Smooth muscle cell (in vitro differentiated cells): ENCODE measurements around the gene DMD. TPM values are rescaled to one million over a fixed set of nuclear protein-coding genes. Genes with fewer than 3 reads are reported as not detected.

Experiments
- DNase-seq: peaks from one replicate; lab custom pipeline; 2025; ENCODE audit not compliant: unreplicated experiment; lab: John Stamatoyannopoulos, UW
- H2AFZ ChIP-seq: fragments of 200-600 bp; sonication (generic); 2 replicates; pipeline ENCODE4 v1.6.0; 2016; ENCODE audit warnings: antibody characterized with exemption, low read depth, mild to moderate bottlenecking
- H3F3A ChIP-seq: fragments of 200-600 bp; sonication (generic); 2 replicates; pipeline ENCODE4 v1.6.0; 2017; ENCODE audit warnings: antibody characterized with exemption, low read depth
- H3K27ac ChIP-seq: fragments of 200-600 bp; sonication (generic); 2 replicates; pipeline ENCODE4 v1.5.1; 2016; ENCODE audit warnings: low read depth, mild to moderate bottlenecking
- H3K27me3 ChIP-seq: fragments of 200-600 bp; sonication (generic); 2 replicates; pipeline ENCODE4 v1.6.1; 2016; ENCODE audit warnings: low read depth, mild to moderate bottlenecking
- H3K36me3 ChIP-seq: fragments of 200-600 bp; sonication (generic); 2 replicates; pipeline ENCODE4 v1.5.1; 2016; ENCODE audit warnings: low read depth
- H3K4me1 ChIP-seq: fragments of 200-600 bp; sonication (generic); 2 replicates; pipeline ENCODE4 v1.5.1; 2016; ENCODE audit warnings: low read depth
- H3K4me2 ChIP-seq: fragments of 200-600 bp; sonication (generic); 2 replicates; pipeline ENCODE4 v1.6.0; 2016; ENCODE audit warnings: mild to moderate bottlenecking
- H3K4me3 ChIP-seq: fragments of 200-600 bp; sonication (generic); 2 replicates; pipeline ENCODE4 v1.5.1; 2016; ENCODE audit warnings: mild to moderate bottlenecking
- H3K79me2 ChIP-seq: fragments of 200-600 bp; sonication (generic); 2 replicates; pipeline ENCODE4 v1.6.0; 2016; ENCODE audit warnings: low read depth, mild to moderate bottlenecking
- H3K9ac ChIP-seq: fragments of 200-600 bp; sonication (generic); 2 replicates; pipeline ENCODE4 v1.6.0; 2016; ENCODE audit warnings: low read depth
- H3K9me3 ChIP-seq: fragments of 200-600 bp; sonication (generic); replicated peaks from 2 replicates; pipeline ENCODE4 v1.5.1; 2016; ENCODE audit warnings: low read depth
- H4K20me1 ChIP-seq: fragments of 200-600 bp; sonication (generic); 2 replicates; pipeline ENCODE4 v1.6.0; 2016; ENCODE audit warnings: low read depth
- WGBS: methylation state at CpG from one replicate; pipeline ENCODE4 v1.1.7; 2016; ENCODE audit warnings: low lambda C conversion rate; 5-methylcytosine and 5-hydroxymethylcytosine counted together
- polyA plus RNA-seq: library from polyadenylated mRNA; unstranded; fragments of >200 nt; fragmentation: Nextera tagmentation; extraction: Ambion mirVana; gene quantifications from 2 replicates; pipeline ENCODE4 v1.2.1, GENCODE V29; 2016
- total RNA-seq: library from RNA; depleted of rRNA; stranded (reverse); fragments of >200 nt; gene quantifications from 2 replicates; pipeline ENCODE4 v1.2.3, GENCODE V29; 2014
- TF ChIP-seq, protein P1 (sequence below): fragments of 200-600 bp; sonication (generic); IDR thresholded peaks from 2 replicates; pipeline ENCODE4 v1.5.1; 2017; ENCODE audit warnings: borderline replicate concordance, mild to moderate bottlenecking, antibody characterized with exemption; ENCODE audit not compliant: insufficient read depth, poor library complexity, severe bottlenecking

DMD gene
- total and polyA plus RNA-seq, 2 experiments from 2014 or later = 12.3 to 12.6 TPM

- 86% methylated on average over 2 of the region's 2 CpGs for WGBS
- Histone ChIP-seq H3K4me2 (no peak overlapping the region), H2AFZ (no peak overlapping the region), H3K9ac (no peak overlapping the region), H3K79me2 (no peaks in the 10 kb centered on the region), H3K4me1 (no peaks in the 10 kb centered on the region), H3K27me3 (no peaks in the 10 kb centered on the region), H3K9me3 (no peaks in the 10 kb centered on the region), H4K20me1 (no peaks in the 10 kb centered on the region), H3K27ac (no peak overlapping the region), H3K4me3 (no peak overlapping the region), H3F3A (no peaks in the 10 kb centered on the region), H3K36me3 (no peaks in the 10 kb centered on the region)
- DNase-seq = no peak
- TF ChIP-seq, protein P1, sequence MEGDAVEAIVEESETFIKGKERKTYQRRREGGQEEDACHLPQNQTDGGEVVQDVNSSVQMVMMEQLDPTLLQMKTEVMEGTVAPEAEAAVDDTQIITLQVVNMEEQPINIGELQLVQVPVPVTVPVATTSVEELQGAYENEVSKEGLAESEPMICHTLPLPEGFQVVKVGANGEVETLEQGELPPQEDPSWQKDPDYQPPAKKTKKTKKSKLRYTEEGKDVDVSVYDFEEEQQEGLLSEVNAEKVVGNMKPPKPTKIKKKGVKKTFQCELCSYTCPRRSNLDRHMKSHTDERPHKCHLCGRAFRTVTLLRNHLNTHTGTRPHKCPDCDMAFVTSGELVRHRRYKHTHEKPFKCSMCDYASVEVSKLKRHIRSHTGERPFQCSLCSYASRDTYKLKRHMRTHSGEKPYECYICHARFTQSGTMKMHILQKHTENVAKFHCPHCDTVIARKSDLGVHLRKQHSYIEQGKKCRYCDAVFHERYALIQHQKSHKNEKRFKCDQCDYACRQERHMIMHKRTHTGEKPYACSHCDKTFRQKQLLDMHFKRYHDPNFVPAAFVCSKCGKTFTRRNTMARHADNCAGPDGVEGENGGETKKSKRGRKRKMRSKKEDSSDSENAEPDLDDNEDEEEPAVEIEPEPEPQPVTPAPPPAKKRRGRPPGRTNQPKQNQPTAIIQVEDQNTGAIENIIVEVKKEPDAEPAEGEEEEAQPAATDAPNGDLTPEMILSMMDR = no peak
Measured at GRCh38 chrX:33171041-33171440, 40.3 kb downstream of the DMD start.

GRCh38 chrX:33161829-33162228, 49.5 kb downstream of the DMD start:
- H3K9me3 ChIP-seq = no peaks in the 10 kb centered on the region
- no peak overlapping the region for H3K27ac ChIP-seq
- H3K79me2 ChIP-seq = no peaks in the 10 kb centered on the region
- no peak overlapping the region for H3K4me3 ChIP-seq
- no peaks in the 10 kb centered on the region for H3K27me3 ChIP-seq
- H3F3A ChIP-seq = no peaks in the 10 kb centered on the region
- DNase-seq = no peak
- no peaks in the 10 kb centered on the region for H3K36me3 ChIP-seq
- no peaks in the 10 kb centered on the region for H3K4me1 ChIP-seq
- H3K4me2 ChIP-seq = no peak overlapping the region
- no peak overlapping the region for H3K9ac ChIP-seq
- H4K20me1 ChIP-seq = no peaks in the 10 kb centered on the region
- TF ChIP-seq, protein P1 = no peak
- no peak overlapping the region for H2AFZ ChIP-seq

GRCh38 chrX:33160273-33160672, 51.1 kb downstream of the DMD start:
- no peak for DNase-seq
- no peaks in the 10 kb centered on the region for H3K79me2 ChIP-seq
- H3K27me3 ChIP-seq = no peaks in the 10 kb centered on the region
- no peaks in the 10 kb centered on the region for H3K36me3 ChIP-seq
- H3K27ac ChIP-seq = no peak overlapping the region
- no peak overlapping the region for H2AFZ ChIP-seq
- TF ChIP-seq, protein P1 = no peak
- no peaks in the 10 kb centered on the region for H3K4me1 ChIP-seq
- H3K4me2 ChIP-seq = no peak overlapping the region
- no peaks in the 10 kb centered on the region for H4K20me1 ChIP-seq
- no peak overlapping the region for H3K4me3 ChIP-seq
- no peaks in the 10 kb centered on the region for H3F3A ChIP-seq
- H3K9me3 ChIP-seq = no peaks in the 10 kb centered on the region
- 95% methylated on average over 5 of the region's 5 CpGs for WGBS
- no peak overlapping the region for H3K9ac ChIP-seq

- H3K27me3 ChIP-seq = no peaks in the 10 kb centered on the region
- H3K9me3 ChIP-seq = no peaks in the 10 kb centered on the region
- no peak overlapping the region for H3K4me3 ChIP-seq
- TF ChIP-seq, protein P1 = no peak
- H3K4me1 ChIP-seq = no peaks in the 10 kb centered on the region
- no peaks in the 10 kb centered on the region for H4K20me1 ChIP-seq
- H3K27ac ChIP-seq = no peak overlapping the region
- H3K79me2 ChIP-seq = no peaks in the 10 kb centered on the region
- no peak for DNase-seq
- 56% methylated on average over 2 of the region's 2 CpGs for WGBS
- H3K4me2 ChIP-seq = no peak overlapping the region
- no peaks in the 10 kb centered on the region for H3F3A ChIP-seq
- H3K36me3 ChIP-seq = no peaks in the 10 kb centered on the region
- no peak overlapping the region for H2AFZ ChIP-seq
- no peak overlapping the region for H3K9ac ChIP-seq
Measured at GRCh38 chrX:33156152-33156726, 55.1 kb downstream of the DMD start.
